ENCODE measurements around the gene C6orf52.
"Not testable (repeated sequence)": the region's sequence is repeated elsewhere in the genome, so short reads cannot be mapped to it uniquely, and the experiment has no call there.

C6orf52 gene

DNA sequence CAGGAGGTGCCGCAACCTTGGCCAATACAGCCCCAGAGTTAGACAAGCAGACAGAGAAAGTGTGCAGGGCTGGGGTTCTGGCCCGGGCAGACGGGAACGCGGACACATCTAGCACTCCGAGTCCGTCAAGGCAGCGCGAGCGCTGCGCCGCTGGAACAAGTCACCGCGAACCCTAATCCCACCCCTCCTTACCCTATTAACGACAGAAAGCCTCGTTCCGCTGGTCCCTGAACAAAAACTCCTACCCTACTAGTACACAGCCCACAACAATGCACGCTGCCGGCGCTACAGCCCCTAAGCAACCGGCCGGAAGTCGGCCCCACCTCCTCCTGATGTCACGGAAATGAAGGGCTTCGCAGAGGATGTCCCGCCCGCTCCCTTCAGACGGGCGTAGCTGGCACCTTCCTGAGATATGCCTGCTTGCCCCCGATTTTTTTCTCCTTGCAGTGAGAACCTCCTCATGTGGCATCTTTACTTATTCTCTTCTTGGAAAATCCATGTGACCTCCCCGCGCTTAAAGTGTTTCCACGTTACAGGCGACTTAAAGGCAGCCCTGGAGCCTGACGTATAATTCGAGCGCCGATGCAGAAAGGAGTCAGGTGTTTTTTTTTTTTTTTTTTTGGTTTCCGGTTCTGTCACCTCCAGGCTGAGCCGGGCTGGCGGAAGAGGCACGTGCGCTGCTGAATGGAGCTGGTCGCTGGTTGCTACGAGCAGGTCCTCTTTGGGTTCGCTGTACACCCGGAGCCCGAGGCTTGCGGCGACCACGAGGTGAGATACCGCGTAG lies at the start of gene C6orf52, which contains the start of gene PAK1IP1:
TSS of gene C6orf52 (minus strand) at position 315 of the 784 bp plus-strand sequence. CDS start 7,066 bp downstream, outside the sequence.
TSS of gene PAK1IP1 (plus strand) at position 671 of the 784 bp plus-strand sequence. CDS start at position 685, 14 bp downstream.
- peak; percentile 84 for DNase-seq

DNA sequence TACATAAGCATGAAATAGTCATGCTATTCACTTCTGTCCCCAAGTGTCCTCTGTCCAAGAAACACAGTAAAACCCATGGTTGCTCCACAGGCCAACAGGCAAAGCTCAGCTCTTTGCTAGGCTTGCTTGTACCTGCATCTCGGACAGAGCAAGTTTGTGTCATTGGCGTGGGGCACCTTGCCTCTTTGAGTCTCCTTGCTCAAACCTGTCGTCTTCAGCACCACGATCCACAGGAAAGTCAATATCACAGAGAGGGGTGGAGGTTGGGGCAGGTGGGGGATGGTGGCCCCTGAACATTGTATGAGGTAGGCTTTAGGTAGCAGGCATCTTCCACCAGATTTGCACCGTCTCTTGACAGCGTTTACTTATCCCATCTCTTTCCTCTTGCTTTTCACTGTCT lies 49.1 kb upstream of the C6orf52 start:
- DNase-seq: no peak

DNA sequence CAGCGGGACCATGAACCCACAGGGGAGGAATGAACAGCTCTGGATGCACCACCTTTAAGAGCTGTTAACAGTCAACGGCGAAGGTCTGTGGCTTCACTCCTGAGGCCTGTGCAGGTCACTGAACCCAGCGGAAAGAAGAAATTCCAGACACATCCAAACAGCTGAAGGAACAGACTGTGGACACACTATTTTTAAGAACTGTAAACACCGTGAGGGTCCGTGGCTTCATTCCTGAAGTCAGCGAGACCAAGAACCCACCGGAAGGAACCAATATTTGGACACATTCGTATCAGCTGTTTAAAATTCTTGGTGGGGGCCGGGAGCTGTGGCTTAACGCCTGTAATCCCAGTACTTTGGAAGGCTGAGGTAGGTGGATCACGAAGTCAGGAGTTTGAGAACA lies 47.8 kb upstream of the C6orf52 start:
- no peak for DNase-seq

DNA sequence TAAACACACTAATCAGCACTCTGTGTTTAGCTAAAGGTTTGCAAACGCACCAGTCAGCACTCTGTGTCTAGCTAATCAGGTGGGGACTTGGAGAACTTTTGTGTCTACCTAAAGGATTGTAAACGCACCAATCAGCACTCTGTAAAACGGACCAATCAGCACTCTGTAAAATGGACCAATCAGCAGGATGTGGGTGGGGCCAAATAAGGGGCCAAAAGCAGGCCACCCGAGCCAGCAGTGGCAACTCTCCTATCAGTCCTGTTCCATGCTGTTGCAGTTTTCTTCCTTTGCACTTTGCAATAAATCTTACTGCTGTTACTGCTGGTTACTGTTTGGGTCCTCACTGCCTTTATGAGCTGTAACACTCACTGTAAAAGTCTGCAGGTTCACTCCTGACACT lies 47.2 kb upstream of the C6orf52 start:
- not testable (repeated sequence) for DNase-seq

DNA sequence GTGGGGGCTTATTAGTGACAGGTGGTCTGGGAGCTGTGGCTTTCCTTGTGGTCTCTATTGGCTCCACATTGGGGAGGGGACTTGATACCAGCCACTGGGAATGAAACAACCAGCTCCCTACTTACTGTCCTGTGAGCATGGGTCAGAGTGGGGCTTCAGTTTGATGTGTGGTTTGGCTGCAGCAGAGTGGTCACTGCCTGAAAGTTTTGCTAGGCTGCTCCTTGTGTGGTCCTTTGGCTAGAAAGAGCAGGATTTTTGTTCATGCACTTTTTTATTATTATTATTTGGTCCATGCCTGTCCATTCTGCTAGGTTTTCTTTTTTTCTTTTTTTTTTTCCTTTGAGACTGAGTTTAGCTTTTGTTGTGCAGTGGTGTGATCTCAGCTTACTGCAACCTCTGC lies 45.6 kb upstream of the C6orf52 start:
- DNase-seq: no peak

DNA sequence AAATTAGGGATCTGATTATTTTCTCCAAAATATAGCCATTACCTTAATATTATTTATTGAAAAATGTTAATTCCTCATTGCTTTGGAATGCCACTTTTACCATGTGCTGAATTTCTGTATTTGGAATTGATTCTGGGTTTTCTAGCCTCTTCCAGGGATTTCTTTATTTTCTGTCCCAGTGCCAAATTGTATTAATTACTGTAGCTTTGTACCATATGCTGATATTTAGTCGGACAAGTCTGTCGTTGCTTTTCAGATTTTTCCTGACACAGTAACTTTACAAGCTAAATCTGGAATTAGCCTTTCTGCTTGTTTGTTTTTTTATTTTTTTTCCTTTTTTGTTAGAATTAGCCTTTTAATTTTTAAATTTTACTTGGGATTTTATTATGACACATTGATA lies 42.3 kb upstream of the C6orf52 start:
- DNase-seq: no peak

DNA sequence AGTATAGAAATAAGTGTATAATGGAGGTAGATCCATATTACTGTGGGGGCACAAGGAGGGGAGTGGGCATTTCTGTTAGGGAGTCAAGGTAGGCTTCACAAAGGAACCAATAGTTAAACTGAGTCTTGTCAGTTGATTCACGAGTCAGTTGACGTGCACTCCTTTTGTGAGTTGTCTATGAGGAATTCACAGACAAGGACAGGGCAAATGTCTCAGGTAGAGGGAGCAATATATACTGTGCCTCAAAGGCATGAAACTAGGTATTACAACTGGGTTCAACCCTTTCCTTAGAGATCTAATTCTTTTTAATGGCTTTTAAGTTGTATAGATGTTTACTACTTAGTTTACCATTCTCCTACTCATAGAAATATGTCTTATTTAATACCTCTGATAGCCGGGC lies 39.4 kb upstream of the C6orf52 start:
- no peak for DNase-seq

DNA sequence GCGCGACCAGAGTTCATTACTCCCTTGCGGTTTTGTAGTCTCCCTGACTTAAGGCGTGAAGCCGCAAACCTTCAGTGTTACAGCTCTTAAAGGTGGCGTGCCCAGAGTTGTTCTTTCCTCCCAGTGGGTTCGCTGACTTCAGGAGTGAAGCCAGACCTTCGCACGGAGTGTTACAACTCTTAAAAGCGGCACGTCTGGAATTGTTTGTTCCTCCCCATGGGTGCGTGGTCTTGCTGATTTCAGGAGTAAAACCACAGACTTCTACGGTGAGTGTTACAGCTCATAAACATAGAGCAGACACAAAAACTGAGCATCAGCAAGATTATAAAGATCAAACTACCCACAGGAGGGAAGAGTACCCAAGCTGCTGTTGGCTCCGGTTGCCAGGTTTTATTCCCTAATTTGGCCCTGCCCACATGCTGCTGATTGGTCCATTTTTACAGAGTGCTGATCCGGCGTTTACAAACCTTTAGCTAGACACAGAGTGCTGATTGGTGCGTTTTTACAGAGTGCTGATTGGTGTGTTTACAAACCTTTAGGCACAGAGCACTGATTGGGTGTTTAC lies 38.8 kb upstream of the C6orf52 start:
- DNase-seq: peak; percentile 59

DNA sequence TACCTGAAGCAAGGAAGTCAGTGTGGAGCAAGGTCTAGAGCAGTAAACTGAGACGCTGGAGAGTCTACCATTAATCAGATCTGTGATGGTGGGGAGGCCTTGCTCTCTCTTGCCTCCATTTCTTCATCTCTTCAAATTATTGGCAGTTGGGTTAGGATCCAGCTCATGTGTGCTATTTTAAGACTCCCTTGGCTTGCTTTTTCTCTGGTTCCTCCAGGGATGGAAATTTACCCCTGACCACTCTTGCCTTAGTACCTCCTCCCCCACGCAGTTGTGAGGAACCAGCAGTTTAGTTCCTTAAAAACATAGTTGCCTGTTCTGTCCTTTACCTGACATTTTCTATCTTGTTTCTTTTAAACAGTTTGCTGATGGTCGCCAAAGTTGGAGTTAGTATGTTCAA lies 35.8 kb upstream of the C6orf52 start:
- DNase-seq: no peak

DNA sequence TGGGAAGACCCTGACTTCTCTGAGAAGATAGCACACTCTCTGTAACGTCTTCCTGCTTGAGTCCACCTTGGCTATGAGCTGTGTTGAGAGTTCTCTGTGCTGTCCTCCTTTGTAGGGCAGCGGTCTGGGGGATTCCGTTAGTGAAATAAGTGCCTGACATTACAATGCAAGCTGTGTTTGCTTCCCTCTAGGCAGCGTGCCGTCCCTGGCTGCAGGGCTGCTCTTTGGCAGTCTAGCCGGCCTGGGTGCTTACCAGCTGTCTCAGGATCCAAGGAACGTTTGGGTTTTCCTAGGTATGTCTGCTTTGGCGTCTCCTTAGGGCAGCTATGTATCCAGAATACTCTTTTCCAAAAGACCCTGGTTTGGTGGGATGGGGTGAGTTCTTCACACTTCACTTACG lies 31.3 kb upstream of the C6orf52 start:
- no peak for DNase-seq

DNA sequence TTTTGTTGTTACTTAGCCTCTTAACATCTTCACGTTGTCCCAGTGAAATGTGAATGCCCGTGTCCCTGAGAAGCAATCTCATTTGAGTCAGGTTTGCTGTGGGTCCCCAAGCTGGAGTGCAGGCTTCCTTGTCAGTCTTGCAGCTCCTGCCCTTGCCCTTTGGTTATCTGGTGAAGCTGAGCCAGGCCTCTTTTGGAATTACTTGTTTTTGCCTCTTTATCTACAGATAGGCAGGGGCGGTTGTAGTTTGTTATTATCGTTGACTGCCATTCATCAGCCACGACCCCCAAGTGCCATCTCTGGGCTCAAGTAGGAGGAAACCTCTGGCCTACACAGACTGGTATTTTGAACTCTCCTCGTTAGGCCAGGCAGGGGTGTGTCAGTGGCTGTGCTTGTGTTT lies 30.6 kb upstream of the C6orf52 start:
- DNase-seq: no peak

DNA sequence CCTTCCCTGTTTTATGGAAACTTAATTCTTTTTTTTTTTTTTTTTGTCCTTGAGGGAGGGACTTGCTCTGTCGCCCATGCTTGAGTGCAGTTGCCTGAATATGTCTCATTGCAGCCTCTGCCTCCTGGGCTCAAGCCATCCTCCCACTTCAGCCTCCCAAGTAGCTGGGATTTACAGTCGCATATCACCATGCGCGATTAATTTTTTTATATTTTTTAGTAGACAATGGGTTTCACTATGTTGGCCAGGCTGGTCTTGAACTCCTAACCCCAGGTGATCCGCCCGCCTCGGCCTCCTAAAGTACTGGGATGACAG lies 29.1 kb upstream of the C6orf52 start:
- DNase-seq: no peak

DNA sequence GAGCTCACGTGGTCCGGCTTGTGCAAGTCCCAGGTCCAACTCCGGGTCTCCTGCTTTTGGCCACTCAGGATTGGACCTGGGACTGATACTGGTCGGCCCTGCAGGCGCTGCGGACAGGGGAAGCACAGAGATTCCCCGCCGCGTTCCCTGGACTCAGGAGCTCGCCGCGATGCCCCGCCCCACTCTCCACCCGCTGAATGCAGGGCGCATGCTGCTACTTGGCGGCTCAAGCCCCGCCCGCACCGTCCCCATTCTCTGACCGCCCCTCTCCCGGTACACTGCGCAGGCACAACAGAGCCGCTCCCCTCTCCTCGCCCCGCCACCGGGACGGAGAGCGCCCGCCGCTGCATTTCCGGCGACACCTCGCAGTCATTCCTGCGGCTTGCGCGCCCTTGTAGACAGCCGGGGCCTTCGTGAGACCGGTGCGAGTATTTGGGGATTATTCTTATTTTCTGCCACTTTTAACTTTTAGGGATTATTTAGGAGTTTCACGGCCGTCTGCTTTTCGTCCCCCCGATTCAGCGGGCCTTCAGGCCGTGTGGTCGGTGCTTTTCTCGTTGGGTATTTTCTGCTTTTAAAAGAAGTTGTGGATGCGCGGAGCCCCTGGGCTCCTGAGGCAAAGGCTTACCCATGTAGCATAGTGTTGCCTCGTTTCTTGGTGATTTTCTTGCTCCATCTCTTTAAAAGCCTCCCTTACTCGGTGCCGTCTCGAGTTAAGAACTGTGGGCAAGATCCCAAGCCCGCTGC lies 28.6 kb upstream of the C6orf52 start, which contains the start of gene TMEM14C:
TSS of gene TMEM14C (plus strand) at position 251 of the 747 bp plus-strand sequence. CDS start 1,544 bp downstream, outside the sequence.
- DNase-seq: peak; percentile 82

DNA sequence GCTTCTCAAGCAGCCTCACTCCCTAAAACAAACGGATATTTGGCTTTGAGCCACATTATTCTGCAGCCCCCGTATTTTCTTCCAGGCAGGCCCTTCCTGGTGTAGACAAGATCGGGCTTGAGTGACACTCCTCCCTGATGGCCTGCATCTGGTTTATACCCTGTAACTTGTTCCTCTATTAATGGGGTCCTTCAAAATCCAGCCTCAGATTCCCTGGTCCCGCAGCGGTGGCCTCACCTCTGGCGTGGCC lies 28.1 kb upstream of the C6orf52 start:
- DNase-seq: no peak

DNA sequence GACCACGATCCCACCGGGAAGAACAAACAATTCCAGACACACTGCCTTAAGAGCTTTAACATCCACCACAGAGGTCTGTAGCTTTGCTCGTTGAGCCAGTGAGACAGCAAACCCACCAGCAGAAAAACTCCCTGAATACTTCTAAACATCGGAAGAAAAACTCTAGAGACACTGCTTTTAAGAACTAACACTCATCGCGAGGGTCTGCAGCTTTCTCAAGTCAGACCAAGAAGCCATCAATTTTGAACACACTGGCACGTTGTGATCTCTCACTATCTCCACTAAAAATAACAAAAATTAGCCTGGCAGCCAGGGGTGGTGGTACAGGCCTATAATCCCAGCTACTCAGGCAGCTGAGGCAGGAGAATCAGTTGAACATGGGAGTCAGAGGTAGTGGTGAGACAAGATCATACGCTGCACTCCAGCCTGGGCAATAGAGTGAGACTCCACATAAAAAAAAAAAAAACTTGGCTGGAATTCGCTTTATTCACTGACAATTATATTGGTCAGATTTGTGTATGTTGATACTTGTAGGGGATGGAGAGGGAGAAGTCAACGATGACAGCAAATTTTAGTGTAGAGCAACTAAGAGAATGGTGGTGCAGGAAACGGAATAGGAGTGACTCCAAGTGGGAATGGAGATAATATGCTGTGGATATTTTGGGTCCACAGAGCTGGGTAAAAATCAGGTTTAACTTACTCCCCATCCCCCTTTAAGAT lies 27.6 kb upstream of the C6orf52 start:
- no peak for DNase-seq

DNA sequence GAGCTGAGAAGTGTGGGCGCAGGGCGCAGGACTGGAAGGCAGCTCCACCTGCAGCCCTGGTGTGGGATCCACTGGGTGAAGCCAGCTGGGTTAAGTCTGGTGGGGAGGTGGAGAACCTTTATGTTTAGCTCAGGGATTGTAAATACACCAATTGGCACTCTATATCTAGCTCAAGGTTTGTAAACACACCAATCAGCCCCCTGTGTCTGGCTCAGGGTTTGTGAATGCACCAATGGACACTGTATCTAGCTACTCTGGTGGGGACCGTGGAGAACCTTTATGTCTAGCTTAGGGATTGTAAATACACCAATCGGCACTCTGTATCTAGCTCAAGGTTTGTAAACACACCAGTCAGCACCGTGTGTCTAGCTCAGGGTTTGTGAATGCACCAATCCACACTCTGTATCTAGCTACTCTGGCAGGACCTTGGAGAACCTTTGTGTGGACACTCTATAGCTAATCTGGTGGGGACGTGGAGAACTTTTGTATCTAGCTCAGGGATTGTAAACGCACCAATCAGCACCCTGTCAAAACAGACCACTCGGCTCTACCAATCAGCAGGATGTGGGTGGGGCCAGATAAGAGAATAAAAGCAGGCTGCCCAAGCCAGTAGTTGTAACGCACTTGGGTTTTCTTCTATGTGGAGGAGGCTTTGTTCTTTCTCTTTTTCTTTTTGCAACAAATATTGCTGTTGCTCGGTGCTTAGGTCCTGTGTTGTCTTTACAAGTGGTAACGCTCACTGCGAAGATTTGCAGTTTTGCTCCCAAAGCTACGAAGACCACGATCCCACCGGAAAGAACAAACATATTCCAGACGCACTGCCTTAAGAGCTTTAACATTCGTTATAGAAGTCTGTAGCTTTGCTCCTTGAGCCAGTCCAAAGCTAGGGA lies 26.8 kb upstream of the C6orf52 start:
- not testable (repeated sequence) for DNase-seq

DNA sequence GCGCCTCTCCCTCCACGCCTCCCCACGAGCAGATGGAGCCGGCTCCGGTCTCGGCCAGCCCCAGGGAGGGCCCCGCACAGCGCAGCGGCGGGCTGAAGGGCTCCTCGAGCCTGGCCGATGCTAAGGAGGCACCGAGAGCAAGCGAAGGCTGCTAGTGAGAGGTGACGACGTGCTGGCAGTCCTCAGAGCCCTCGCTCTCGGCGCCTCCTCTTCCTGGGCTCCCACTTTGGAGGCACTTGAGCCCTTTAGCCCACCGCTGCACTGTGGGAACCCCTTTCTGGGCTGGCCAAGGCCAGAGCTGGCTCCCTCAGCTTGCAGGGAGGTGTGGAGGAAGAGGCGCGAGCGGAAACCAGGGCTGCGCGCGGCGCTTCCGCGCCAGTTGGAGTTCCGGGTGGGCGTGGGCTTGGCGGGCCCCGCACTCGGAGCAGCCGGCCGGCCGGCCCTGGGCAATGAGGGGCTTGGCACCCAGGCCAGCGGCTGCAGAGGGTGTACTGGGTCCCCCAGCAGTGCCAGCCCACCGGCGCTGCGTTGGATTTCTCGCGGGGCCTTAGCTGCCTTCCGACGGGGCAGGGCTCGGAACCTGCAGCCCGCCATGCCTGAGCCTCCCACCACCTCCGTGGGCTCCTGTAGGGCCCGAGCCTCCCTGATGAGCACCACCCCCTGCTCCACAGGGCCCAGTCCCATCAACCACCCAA lies 26.0 kb upstream of the C6orf52 start:
- peak; percentile 3 for DNase-seq

DNA sequence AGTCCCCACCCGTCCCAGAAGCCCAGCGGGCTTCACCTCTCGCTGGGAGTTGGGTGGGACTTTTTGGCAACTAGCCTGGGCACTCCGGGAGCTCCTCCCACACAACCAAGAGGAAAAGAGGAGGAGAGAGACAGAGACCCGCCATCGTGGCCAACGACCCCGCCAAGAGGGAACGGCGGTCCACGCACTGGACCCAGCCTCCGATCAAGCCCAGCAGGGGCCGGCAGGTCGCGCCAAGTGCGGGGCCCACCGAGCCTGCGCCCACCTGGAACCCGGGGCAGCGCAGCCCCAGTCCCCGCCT lies 25.5 kb upstream of the C6orf52 start:
- DNase-seq: no peak

DNA sequence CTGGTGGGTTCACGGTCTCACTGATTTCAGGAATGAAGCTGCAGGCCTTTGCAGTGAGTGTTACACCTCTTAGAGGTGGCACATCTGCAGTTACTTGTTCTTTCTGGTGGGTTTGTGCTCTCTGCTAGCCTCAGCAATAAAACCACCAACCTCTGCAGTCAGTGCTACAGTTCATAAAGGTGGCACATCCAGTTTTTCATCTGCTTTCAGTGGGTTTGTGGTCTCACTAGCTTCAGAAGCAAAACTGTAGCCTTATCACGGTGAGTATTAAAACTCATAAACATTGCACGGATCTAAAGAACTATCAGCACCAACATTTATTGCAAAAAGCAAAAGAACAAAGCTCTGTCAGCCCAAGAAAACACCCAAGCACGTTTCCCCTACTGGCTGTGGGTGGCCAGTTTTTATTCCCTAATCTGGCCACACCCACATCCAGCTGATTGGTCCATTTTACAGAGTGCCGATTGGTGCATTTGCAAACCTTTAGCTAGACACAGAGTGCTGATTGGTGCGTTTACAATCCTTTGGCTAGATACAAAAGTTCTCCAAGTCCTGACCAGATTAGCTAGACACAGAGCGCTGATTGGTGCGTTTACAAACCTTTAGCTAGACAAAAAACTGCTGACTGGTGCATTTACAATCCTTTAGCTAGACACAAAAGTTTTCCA lies 25.0 kb upstream of the C6orf52 start:
- DNase-seq: no peak

DNA sequence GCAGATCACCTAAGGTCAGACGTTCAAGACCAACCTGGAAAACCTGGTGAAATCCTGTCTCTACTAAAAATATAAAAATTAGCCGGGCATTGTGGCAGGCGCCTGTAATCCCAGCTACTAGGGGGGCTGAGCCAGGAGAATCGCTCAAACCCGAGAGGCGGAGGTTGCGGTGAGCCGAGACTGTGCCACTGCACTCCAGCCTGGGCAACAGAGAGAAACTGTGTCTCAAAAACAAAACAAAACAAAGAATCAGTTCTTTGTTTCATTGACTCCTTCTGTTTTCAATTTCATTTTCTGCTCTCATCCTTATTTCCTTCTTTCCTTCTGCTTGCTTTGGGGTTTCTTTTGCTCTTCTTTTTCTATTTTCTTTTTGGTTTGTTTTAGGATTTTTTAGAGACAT lies 19.5 kb upstream of the C6orf52 start:
- DNase-seq: no peak

DNA sequence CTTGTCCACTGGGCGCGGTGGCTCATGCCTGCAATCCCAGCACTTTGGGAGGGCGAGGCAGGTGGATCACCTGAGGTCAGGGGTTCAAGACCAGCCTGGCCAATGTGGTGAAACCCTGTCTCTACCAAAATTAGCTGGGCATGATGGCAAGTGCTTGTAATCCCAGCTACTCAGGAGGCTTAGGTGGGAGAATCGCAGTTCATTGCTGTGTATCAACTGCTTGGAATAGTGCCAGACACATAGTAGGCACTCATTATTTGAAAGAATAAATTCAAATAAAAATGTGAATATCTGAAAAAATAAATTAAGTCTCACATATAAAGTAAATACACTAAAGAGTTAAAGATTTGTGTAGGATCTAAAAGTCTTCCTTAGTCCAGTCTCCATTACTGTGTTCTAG lies 2.2 kb upstream of the C6orf52 start:
- no peak for DNase-seq
